NT2/D1 (cell line): ENCODE data around the gene MGAT4A.

Experiments
- SUZ12 ChIP-seq: IDR thresholded peaks from 2 replicates; pipeline ENCODE4 v1.6.1; 2011; ENCODE audit not compliant: insufficient read length, insufficient read depth; ENCODE audit errors: extremely low read depth
- YY1 ChIP-seq: IDR thresholded peaks from 2 replicates; pipeline ENCODE4 v1.6.1; 2011; ENCODE audit not compliant: insufficient read length, insufficient read depth
- ZNF274 ChIP-seq: IDR thresholded peaks from 2 replicates; pipeline ENCODE4 v1.6.1; 2011; ENCODE audit warnings: mild to moderate bottlenecking, low read depth, low read length

DNA sequence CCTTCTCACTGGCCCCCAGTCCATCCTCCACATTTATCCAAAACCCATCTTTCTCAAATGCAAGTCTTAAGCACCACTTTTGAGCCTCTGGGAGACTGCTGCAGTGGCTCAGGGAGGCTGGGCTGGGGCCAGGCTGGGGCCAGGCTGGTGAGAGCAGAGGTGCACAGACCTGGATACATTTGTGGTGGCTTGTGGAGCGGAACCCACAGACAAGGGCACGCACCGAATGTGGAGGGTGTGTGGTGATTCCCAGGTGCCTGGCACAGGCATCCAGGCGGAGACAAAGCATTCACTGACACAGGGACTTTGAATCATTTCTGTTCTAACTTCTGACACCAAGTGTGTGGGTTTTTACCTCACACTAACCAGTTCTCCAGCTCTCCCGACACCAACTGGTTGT is 42.2 kb upstream of the MGAT4A start:
- TF ChIP-seq SUZ12 (no peak), YY1 (no peak), ZNF274 (no peak)
